ENCODE data around the gene HSFX3.
"Not testable (repeated sequence)": the region's sequence is repeated elsewhere in the genome, so short reads cannot be mapped to it uniquely, and the experiment has no call there.

The HSFX3 gene

DNA sequence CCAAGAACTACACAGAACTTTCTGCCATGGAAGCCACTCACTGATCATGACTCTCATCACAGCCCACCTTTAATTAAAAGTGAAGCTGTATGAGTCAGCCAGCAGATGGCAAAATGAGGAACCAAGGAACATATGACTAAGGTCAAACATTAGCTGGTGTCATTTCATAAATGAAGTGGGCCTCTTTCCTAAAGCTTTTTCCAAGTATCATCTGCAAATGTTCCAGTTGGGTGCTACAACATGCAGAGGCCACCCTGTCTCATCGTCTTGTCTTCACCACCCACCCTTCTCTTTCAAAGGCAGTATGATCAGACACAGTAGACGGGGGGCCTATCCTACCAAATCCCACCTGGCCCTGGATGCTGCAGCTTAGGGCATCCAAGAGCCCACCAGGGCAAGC, 18.1 kb downstream of the HSFX3 start:
- TF ChIP-seq FOXA1 (IDR thresholded peaks at IDR 0.05) (no peak), LEF1 (IDR thresholded peaks at IDR 0.05; ENCODE audit: borderline replicate concordance) (no peak), ELF4 (IDR thresholded peaks at IDR 0.05) (no peak), ZNF384 (IDR thresholded peaks at IDR 0.05) (no peak), TARDBP (IDR thresholded peaks at IDR 0.05) (no peak), SUZ12 (IDR thresholded peaks at IDR 0.05) (no peak), L3MBTL2 (conservative IDR thresholded peaks at IDR 0.05) (no peak), BHLHE40 (IDR thresholded peaks at IDR 0.05; ENCODE audit: borderline replicate concordance) (no peak), FOXK2 (IDR thresholded peaks at IDR 0.05) (no peak)
- CTCF ChIA-PET, result interaction anchor here (0.6 kb wide), 1 partner anchor 751 kb away, joined by 4 read pairs; no protein-coding TSS in a partner anchor
- DNase-seq (ENCODE audit: extremely low spot score), result no peak
- POLR2A ChIA-PET, result no interaction called here

DNA sequence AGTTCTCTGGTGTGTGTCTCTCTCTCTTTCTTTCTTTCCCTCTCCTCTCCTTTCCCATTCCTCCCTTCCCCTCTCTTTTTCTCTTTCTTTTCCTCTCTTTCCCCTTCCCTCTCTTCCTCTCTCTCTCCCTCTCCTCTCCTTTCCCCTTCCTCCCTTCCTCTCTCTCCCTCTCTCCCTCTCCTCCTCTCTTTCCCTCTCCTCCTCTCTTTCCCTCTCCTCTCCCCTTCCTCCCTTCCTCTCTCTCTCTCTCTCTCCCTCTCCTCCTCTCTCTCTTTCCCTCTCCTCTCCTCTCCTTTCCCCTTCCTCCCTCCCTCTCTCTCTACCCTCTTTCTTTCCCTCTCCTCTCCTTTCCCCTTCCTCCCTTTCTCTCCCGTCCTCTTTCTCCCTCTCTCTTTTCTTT, 21.3 kb downstream of the HSFX3 start:
- ChIA-PET CTCF (interaction anchor here (0.7 to 1.3 kb wide), 4 partner anchors 11 to 17 kb away, joined by 3 to 5 read pairs (median 4); partner anchors contain the start of gene EOLA1), POLR2A (interaction anchor here (1.2 kb wide), 1 partner anchor 24 kb away, joined by 3 read pairs; the partner anchor contains the start of gene IDS)
- TF ChIP-seq HDGF (IDR thresholded peaks at IDR 0.05; ENCODE audit: borderline replicate concordance) (no peak), TARDBP (IDR thresholded peaks at IDR 0.05) (no peak), BHLHE40 (IDR thresholded peaks at IDR 0.05; ENCODE audit: borderline replicate concordance) (no peak)
- DNase-seq (ENCODE audit: extremely low spot score), result no peak

DNA sequence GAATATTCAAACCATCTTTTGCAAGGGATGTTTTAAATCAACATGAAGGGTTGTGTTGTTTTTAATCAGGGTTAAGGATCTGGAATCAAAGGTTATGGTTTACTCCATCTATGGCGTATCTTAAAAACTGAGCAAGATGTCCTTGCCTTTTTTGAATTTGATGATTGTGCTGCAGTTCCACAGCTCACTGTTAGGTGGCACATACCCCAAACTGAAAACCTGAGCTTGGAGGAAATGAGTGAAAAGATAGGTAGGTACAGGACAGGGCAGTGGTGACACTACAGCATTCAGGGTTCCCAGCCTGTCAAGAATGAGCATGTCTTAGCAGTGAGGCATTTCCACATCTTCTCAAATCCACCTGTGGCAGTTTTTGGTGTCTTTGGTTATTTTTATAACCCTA, 22.0 kb downstream of the HSFX3 start:
- no peak for TF ChIP-seq ARNT (IDR thresholded peaks at IDR 0.05)
- TF ChIP-seq ZNF384 (IDR thresholded peaks at IDR 0.05), result no peak
- TF ChIP-seq BHLHE40 (IDR thresholded peaks at IDR 0.05; ENCODE audit: borderline replicate concordance), result no peak
- TF ChIP-seq FOXA1 (IDR thresholded peaks at IDR 0.05), result no peak
- no peak for TF ChIP-seq SP1 (IDR thresholded peaks at IDR 0.05)
- TF ChIP-seq, protein P1, sequence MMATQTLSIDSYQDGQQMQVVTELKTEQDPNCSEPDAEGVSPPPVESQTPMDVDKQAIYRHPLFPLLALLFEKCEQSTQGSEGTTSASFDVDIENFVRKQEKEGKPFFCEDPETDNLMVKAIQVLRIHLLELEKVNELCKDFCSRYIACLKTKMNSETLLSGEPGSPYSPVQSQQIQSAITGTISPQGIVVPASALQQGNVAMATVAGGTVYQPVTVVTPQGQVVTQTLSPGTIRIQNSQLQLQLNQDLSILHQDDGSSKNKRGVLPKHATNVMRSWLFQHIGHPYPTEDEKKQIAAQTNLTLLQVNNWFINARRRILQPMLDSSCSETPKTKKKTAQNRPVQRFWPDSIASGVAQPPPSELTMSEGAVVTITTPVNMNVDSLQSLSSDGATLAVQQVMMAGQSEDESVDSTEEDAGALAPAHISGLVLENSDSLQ (IDR thresholded peaks at IDR 0.05), result no peak
- TF ChIP-seq FOXM1 (IDR thresholded peaks at IDR 0.05; ENCODE audit: borderline replicate concordance), result no peak
- no peak for TF ChIP-seq L3MBTL2 (conservative IDR thresholded peaks at IDR 0.05)
- no peak for TF ChIP-seq ELF4 (IDR thresholded peaks at IDR 0.05)
- no peak for TF ChIP-seq HDGF (IDR thresholded peaks at IDR 0.05; ENCODE audit: borderline replicate concordance)
- no peak for TF ChIP-seq NFRKB (IDR thresholded peaks at IDR 0.05)
- TF ChIP-seq FOXK2 (IDR thresholded peaks at IDR 0.05), result no peak
- TF ChIP-seq LEF1 (IDR thresholded peaks at IDR 0.05; ENCODE audit: borderline replicate concordance), result no peak
- TF ChIP-seq TARDBP (IDR thresholded peaks at IDR 0.05), result no peak
- peak; percentile 48 for DNase-seq (ENCODE audit: extremely low spot score)
- POLR2A ChIA-PET, result no interaction called here
- CTCF ChIA-PET, result interaction anchor here (0.6 to 1.3 kb wide), 3 partner anchors 12 to 42 kb away, joined by 3 to 5 read pairs (median 3); no protein-coding TSS in a partner anchor

DNA sequence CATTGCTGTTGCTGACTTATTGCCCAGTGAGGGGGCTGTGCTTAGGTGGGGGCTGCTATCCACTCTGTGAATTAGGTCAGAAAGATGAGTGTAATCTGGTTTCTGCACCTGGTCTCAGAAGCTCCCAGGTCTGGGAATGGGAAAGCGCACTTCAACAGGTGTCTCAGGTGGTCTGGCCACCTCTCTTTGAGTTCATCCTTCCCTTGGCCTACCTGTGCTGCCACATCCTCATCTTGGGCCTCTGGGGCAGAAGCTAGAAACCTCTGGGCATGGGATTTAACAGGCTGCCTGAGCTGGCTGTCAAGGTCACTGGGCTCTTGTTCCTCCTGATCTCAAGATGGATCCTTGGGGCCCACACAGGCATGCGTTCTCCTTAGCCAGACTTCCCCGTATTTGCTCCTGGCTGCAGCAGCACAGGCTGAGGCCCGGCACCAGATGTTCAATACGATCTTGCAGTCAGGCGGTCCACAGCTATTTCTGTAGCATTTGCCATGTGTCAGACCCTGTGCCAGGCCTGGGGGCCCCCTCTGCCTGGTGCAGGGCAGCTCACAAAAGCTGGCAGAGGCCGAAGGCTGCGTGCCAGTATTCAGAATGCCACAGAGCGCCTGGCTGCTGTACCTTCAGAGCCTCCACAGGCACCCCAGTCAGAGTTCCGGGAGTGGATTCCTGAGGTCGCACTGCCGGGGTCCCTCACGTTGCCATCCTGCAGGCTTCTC, 23.2 kb downstream of the HSFX3 start:
- POLR2A ChIA-PET; CTCF ChIA-PET; DNase-seq (ENCODE audit: extremely low spot score): not testable (repeated sequence)

DNA sequence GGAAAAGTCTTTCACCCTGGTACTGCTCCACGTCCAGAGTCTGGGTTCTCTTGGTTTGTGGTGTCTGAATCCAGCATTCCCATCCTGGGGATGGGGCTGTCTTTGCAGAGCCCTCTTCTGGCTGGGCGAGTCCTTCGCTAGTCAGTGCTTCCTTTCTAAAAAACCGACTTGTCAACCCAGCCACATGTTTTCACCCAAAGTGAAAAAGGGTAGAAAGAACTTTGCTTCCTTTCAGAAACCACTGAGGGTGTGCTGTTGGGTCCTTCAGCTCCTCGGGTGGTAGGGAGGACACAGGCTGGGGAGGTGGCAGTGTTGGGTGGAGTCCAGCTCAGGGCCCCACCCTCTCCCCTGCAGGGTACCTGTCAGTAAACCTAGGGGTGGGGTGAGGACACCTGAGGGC, 23.8 kb downstream of the HSFX3 start:
- DNase-seq (ENCODE audit: extremely low spot score); CTCF ChIA-PET; POLR2A ChIA-PET: not testable (repeated sequence)

DNA sequence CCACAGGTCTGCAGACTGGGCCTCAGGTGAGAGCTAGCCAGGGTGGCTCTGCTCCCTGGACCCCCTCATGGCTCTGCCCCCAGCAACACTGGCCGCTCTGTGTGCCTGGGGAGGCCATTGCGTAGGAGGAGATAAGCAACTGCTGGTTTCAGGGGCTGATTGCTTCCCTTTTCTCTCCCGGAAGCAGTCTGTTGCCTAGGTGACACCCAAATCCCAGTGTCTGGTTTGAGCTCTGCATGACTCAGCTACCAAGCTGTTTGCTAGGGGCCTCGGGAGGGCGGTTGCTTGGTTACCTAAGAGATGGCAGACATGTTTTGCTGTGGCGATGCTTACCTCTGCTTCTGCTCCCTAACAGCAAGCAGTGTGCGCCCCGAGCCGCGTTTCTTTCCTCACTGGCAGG, 24.3 kb downstream of the HSFX3 start:
- CTCF ChIA-PET; DNase-seq (ENCODE audit: extremely low spot score): not testable (repeated sequence)

DNA sequence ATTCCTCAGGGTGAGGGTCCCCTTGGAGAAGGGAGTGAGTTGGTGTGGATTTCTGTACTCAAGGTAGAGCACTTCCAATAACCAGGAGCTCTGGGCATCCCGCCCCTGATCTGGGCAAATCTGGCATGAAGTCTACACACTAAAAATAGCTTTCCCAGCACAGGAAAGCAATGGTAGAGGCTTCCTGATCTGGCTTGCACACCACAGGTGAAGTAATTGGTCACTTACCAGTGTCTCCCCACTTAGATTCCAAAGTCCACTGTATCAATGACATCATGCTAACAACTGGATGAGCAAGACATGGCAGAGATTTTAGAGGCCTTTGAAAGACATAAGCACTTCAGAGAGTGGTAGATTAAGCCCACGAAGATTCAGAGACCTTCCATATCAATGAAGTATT, 26.8 kb downstream of the HSFX3 start:
- DNase-seq (ENCODE audit: extremely low spot score), result no peak
- CTCF ChIA-PET, result no interaction called here
- POLR2A ChIA-PET, result no interaction called here
- TF ChIP-seq TARDBP (IDR thresholded peaks at IDR 0.05) (no peak), HDGF (IDR thresholded peaks at IDR 0.05; ENCODE audit: borderline replicate concordance) (no peak), FOXK2 (IDR thresholded peaks at IDR 0.05) (no peak), SUZ12 (IDR thresholded peaks at IDR 0.05) (no peak), L3MBTL2 (conservative IDR thresholded peaks at IDR 0.05) (no peak)

More for the DNA sequence above, 24.3 kb downstream of the HSFX3 start:
- POLR2A ChIA-PET, result not testable (repeated sequence)

DNA sequence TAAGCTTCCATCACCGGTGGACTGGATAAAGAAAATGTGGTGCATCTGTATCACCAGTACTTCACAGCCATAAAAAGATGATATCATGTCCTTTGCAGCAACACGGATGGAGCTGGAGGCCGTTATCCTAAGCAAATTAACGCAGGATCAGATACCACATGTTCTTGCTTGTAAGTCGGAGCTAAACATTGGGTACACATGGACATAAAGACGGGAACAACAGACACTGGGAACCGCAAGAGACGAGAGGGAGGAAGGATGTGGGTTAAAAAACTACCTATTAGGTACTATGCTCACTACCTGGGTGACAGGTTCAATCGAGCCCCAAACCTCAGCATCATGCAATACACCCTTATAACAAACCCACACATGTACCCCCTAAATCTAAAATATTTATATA, 28.3 kb downstream of the HSFX3 start:
- ChIA-PET POLR2A (interaction anchor here (0.6 kb wide), 1 partner anchor 9 kb away, joined by 3 read pairs; no protein-coding TSS in a partner anchor), CTCF (interaction anchor here (2.2 kb wide), 1 partner anchor 9 kb away, joined by 13 read pairs; no protein-coding TSS in a partner anchor)
- TF ChIP-seq, protein P1 (IDR thresholded peaks at IDR 0.05), result no peak
- TF ChIP-seq FOXA1 (IDR thresholded peaks at IDR 0.05) (no peak), FOXK2 (IDR thresholded peaks at IDR 0.05) (no peak), ZNF384 (IDR thresholded peaks at IDR 0.05) (no peak), L3MBTL2 (conservative IDR thresholded peaks at IDR 0.05) (no peak), HDGF (IDR thresholded peaks at IDR 0.05; ENCODE audit: borderline replicate concordance) (no peak), TARDBP (IDR thresholded peaks at IDR 0.05) (no peak), CTBP1 (IDR thresholded peaks at IDR 0.05; ENCODE audit: borderline replicate concordance) (no peak), ARNT (IDR thresholded peaks at IDR 0.05) (no peak), BHLHE40 (IDR thresholded peaks at IDR 0.05; ENCODE audit: borderline replicate concordance) (no peak), FOXM1 (IDR thresholded peaks at IDR 0.05; ENCODE audit: borderline replicate concordance) (no peak), SUZ12 (IDR thresholded peaks at IDR 0.05) (no peak), SP1 (IDR thresholded peaks at IDR 0.05) (no peak)
- no peak for DNase-seq (ENCODE audit: extremely low spot score)

DNA sequence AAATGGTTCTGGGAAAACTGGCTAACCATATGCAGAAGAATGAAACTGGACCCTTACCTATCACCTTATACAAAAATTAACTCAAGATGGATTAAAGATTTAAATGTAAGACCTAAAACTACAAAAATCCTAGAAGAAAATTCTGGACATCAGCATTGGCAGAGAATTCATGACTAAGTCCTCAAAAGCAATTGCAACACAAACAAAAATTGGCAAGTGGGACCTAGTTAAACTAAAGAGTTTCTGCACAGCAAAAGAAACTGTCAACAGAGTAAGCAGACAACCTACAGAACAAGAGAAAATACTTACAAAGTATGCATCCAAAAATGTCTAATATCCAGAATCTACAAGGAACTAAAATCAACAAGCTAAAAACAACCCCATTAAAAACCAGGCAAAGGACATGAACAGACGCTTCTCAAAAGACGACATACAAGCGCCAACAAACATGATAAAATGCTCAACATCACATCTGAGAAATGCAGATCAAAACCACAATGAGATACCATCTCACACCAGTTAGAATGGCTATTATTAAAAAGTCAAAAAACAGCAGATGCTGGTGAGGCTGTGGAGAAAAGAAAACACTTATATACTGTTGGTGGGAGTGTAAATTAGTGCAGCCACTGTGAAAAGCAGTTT, 29.0 kb downstream of the HSFX3 start:
- DNase-seq (ENCODE audit: extremely low spot score), result not testable (repeated sequence)
- ChIA-PET POLR2A (interaction anchor here (0.6 kb wide), 1 partner anchor 10 kb away, joined by 3 read pairs; no protein-coding TSS in a partner anchor), CTCF (interaction anchor here (2.2 kb wide), 1 partner anchor 9 kb away, joined by 13 read pairs; no protein-coding TSS in a partner anchor)

Measured in HEK293T (cell line).